Hematopoietic multipotent progenitor cell treated with erythropoietin and hydrocortisone succinate and interleukin-3 and kit ligand, for 8 days (in vitro differentiated cells): Measurements from ENCODE around the gene SYCE3.

ENCODE experiments used
- DNase-seq: peaks from one replicate; pipeline ENCODE4 v3.0.0-alpha.2; 2015

The SYCE3 gene

DNA sequence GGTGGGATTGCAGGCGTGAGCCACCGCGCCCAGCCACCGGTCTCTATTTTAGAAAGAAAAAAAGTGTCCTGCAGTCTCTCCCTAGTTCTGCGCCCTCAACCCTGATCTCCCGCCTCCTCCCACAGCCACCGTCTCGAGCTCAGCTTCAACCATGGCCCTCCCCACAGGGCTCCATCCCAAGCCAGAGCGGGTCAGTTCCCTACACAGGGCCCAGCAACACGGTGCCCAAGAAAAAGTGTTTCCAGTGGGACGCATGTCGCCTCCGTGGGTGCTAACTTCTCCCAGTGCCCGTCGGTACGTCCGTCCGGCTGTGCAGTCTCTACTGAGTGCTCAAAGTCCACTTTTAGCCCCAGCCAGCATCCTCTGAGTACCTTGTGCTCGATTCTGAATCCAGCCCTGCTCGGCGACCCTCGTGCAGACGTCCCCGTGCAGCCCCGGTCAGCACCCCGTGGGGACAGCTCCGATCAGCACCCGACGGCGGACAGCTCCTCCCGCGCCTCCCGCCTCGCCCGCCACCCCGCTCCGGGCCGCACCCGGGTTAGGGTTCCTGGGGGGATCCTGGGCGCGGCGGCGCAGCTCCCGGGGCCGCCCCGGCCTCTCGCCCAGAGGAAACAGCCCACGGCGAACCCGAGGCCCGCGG lies 37.2 kb upstream of the SYCE3 start:
- DNase-seq: no peak

DNA sequence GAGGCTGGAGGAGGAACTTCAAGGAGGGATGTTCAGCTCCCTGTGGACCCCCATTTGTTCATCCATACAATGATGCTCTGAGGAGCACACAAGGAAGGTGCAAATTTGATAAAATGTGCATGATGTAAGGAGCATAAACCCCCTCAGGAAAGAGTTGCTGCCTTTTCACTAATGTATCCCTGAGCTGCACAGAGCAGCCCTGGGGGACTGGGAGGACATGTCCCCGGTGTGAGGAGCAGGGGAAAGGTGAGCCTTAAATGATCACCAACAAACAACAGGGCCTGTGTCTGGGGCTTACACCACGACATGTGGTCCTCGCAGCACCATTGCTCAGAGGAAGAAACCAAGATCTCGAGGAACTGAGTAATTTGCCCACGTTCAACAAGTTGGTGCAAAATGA lies 34.4 kb upstream of the SYCE3 start:
- DNase-seq: no peak

DNA sequence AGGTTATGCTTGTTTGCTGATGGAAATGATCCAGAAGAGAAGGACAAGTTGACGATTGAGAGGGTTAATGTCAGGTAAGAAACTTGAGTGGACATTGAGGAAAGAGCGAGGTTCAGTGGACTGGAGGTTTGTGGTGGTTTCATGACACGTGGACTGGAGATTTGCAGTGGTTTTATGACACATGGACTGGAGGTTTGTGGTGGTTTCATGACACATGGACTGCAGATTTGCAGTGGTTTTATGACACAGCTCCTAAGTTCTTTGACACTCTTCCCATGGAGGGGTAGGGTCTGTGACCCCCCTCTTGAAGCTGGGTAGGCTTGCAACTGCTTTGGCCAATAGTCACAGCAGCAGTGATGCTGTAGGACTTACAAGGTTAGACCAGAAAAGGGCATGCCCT lies 32.5 kb upstream of the SYCE3 start:
- DNase-seq: no peak

DNA sequence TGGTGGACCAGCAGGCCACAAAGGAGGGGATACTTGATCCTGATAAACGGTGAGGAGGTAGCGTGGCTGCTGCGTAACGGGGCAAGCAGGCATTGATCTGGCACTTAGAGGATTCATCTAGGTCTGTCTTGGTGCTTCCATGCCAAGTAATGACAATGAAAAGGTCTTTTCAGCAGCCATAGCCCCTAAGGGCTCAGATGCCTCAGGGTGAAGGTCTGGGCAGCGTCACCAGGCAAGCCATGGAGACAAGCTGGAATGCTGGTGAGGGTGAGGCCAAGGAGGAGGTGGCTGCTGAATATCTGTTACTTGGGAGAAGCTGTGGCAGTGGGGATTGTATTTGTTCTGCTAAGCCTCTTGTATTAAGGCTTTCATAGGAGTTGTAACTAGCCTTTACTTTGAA lies 24.7 kb upstream of the SYCE3 start:
- DNase-seq: no peak

DNA sequence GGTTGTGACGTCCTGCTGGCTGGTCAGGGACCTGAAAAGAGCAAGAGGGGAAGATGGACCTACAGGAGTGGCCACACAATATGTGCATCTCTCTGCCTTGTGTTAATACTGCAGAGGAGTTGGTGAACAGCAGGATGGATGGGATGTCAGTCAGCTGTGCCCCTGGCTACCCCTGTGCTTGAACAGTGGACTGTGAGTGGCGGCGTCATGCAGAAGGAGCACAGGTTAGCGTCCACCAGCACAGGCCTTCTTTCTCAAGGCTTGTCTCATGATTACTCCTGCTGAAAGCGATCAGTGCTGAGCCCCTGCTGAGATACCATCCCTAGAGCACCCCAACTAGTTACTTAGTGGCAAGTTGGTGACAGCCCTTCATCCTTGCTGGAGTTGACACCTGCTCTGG lies 23.7 kb upstream of the SYCE3 start:
- no peak for DNase-seq

DNA sequence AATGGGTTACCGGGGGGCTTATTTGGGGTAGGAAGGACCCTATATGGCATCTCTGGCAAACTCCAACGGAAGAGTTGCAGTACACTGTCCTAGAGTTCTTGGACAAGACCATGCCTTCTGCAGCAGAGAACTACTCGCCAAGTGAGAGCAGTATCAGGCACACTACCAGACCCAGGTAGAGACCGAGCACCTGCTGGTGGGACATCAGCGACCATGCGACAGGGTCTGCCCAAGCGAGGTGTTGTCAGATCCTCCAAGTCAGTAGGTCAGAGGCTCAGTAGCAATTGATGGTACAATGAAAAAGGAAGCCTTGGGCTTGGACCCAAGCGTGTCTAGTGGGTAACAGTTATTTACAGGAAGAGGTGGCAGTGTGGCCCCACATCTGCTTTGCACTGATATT lies 23.1 kb upstream of the SYCE3 start:
- no peak for DNase-seq

DNA sequence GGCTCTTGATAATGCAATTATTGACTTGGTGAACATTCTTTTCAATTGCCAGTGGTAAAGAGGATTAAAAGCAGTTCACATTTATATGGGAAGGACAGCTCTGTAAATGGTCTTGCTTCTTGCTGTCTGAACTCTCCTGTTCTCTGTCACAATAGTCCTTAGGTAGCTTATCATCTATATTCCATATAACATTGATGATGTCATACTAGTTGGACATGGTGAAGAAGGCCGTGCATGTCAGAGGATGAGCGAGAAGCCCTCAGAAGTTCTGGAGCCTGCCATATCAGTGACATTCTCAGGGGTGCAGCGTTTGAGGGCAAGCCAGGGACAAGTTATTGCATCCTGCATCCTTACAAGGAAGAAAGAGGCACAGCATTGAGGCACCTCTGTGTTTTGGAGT lies 22.5 kb upstream of the SYCE3 start:
- DNase-seq: no peak

DNA sequence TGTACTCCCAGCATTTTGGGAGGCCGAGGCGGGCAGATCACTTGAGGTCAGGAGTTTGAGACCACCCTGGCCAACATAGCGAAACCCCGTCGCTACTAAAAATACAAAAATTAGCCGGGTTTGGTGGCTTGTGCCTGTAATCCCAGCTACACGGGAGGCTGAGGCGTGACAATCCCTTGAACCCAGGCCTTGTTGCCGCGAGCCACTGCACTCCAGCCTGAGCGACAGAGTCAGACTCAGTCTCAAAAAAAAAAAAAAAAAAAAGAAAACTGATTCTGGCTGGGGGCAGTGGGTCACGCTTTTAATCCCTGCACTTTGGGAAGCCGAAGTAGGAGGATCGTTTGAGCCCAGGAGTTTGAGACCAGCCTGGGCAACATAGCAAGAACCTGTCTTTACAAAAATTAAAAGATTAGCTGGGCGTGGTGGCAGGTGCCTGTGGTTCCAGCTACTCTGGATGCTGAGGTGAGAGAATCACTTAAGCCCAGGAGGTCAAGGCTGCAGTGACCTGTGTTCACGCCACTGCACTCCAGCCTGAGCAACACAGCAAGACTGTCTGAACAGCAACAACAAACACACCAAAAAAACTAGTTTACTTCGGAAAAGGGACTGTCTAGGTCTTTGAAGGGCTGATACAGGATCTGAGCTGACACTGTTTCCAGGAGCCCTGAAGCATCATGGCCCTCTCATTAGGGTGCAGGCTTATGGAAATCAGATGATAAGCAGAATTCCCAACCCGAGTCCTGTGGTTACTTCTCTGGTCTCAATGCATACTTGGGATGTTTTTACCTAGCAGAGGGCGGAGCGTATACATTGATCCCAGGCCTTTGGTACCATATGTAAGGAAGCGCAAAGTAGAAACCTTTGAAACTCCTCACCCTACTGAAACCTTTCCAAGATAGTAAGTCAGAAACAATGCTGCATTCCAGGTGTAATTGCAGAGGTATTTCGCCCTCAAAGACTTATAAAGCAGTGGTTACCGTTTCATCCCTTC lies 21.7 kb upstream of the SYCE3 start:
- DNase-seq: no peak

DNA sequence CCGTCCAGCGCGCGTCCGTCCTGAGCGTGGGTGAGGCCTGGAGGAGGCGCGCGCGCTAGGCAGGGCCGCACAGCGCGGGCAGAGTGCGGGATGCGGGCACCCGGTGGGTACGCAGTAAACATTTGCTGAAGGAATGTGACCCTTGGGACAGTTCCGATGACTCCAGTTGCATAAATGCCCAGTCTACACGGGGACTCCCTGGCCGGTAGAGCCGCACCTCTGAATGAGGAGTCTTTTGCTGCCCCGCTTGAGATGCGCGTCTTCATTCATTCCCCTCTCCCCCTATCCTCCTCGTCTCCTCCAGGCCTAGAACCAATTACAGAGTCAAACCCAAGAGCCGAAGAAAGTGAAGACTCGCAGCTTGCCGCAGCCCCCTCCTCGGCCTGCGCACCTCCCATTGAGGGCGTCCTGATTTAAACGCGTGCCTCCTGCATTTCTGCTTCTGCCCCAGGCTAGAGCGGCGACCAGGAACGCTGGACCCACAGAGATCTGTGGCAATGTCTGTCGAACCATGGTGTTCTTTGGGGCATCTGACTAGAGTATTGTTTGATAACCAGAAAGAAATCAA lies 20.7 kb upstream of the SYCE3 start:
- DNase-seq: no peak

DNA sequence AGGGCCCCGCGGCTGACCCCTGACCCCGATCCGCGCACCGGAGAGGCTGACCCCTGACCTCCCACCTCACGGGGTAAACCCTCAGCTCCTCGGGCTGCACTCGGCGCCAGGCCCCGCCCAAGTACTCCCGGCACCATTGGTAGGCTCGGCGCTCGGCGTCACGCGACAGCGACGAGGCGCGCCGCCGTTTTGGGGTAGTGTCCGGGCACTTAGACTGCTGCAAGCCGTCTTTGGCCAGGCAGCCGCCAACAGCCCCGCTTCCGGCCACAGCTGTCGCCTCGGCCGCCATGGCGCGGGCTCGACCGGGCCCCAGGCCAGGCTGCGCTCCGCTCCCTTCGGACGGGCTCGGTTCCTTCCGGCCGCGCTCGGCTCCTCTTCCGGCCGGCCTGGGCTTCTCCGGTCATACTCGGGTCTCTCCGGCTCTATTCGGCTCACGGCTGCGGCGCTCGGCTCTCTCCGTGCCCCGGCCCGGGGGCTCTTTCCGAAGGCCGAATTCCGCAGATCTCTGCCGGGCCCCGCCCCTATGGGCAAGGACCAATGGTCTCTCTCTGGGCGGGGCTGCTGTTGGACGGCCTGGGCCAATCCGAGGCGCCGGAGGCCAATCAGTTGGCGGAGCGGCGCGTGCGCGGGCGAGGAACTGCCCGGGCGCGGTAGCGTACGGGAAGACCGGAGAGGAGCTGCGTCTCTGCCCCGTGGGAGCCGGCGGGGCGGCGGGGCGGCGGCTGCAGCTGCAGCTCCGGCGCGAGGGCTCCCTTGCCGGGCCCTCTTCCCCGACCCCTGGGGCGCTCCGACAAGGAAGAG lies 20.0 kb upstream of the SYCE3 start, which contains the start of gene CHKB:
CHKB (minus strand) TSS at position 357 of the 801 bp plus-strand sequence; CDS start at position 289, 68 bp downstream.
- DNase-seq: peak; percentile 97

DNA sequence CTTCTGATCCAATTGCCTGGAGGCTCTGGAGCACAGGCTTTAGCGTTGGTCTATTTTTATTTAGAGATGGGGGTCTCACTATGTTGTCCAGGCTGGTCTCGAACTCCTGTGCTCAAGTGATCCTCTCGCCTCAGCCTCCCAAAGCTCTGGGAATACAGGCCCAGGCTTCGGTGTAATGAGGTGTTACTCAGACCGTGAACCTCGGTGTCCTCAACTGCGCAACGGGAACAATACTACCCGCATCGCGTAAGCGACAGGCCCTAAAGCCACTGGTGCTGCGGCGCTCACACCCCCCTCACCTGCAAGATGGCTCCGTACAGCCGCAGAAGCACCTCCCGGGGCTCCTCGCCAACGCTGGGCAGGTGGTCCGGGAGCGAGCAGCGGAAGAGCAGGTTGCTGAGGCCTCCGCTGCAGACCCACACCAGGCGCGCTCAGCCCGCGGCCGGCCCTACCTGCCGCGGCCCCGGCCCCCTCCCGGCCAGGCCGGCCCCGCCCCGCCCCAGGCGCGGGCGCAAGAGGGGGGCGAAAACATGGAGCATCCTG lies 19.3 kb upstream of the SYCE3 start:
- DNase-seq: no peak

DNA sequence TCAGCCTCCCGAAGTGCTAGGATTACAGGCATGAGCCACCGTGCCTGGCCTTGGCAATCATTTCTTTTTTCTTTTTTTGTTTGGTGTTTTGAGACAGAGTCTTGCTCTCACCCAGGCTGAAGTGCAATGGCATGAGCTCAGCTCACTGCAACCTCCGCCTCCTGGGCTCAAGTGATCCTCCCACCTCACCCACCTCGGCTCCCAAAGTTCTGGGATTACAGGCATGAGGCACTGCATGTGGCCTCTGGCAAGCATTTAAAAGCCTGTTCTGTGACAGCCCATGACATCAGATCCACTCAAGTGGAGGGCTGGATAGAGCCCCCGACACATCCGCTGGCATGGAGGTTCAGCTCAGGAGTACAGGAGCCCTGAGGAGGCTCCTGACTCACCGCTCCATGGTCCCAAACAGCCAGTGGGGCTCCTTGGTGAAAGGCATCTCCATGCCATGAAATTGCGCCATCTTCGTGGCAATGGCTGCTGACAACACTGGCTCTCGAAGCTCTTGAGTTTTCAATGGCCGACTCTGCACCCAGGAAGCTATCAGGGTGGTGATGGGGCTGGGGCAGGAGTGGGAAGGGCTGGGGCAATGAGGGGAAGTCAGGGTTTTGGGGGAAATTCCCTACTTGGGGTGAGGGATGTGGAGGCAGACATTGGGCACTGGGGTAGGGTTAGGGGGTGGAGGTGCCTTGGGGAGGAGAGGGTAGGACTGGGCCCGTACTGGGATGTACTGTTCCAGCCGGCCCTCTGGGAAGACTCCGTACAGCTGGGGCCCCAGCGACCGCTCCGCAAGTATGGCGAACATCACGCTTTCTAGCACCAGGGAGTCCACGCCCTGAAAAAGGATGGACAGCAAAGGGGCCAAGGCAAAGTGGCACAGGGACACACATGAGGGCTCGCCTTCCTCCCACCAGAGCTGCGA lies 18.6 kb upstream of the SYCE3 start:
- DNase-seq: no peak

DNA sequence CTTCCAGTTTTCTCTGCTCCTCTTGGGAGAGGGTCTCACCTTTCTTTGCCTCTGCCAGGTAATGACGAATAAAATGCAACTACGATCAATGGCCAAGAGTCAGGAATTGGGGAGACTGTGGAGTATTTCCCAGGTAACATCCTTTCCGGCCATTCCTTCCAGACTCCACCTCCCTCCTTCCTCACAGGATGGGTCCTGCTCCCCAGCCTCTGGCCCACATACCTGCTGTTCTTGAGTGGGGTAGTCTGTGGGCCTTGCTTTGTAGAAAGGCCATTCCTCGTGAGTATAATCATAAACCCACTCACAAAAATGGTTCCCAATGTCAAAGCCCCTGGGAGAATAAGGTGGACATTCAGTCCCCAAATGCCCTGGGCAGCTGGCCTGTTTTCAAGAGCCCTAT lies 17.0 kb upstream of the SYCE3 start:
- DNase-seq: no peak

DNA sequence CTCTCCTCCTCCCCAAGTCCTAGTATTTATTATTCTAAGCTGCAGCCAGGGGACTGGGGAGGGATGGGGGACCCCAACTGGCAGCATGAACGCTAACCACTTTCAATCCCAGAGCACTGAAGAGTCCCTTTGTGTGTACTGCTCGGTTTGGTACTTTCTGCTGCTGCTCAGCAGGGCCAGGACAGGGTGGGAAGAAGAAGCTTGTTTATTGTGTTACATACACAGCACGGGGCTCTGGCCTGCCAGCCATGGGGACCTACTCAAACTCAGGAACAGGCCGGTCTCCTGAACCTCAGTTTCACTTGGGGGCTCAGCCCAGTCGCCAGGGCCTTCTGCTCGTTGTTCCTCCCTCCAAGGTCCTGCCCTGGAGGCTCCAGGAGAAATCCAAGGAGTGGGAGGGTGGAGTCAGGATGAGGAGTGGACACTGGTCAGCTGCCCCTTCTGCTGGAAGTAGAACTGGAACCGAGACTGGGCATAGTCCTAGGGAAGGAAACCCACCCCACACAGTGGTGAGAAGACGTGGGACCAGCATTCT lies 16.1 kb upstream of the SYCE3 start:
- DNase-seq: no peak

DNA sequence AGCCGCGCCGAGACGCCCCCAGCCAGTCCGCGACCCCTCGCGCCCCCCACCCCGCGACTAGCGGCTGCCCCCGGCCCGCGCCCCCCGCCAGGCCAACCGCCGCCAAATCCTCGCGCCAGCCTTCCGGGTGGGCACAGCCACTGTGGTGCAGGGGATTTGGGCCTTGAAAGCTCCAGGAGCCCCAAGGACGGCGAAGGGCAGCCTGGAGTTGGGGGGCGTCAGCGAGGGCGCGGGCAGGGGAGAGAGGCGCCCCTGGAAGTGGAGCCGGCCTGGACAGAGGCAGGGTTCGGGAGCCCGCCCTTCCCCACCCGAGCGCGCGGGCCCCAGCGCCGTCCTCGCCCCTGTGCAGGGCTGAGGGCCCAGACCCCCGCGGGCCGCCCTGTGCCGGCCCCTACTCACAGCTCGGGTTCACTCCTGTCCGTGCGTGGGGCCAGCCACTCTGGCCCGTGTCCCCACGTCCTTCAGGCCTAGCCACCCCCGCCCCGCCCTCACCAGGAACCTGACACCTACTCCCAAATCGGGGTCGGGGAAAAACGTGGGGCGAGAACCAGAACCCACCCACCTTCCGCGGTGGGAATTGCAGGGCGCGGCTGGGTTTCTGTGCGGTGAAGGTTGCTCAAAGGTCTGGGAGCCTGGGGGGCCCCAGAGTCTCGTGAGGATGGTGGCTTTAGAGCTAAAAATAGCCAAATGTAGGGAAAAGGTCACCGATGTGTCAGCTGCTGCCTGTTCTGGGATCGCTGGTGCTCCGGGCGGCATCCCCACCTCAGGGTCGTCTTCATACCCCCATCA lies 15.5 kb upstream of the SYCE3 start, which contains the start of gene CPT1B:
CPT1B (minus strand) TSS at position 441 of the 789 bp plus-strand sequence. CDS start 512 bp downstream, outside the sequence.
- no peak for DNase-seq

DNA sequence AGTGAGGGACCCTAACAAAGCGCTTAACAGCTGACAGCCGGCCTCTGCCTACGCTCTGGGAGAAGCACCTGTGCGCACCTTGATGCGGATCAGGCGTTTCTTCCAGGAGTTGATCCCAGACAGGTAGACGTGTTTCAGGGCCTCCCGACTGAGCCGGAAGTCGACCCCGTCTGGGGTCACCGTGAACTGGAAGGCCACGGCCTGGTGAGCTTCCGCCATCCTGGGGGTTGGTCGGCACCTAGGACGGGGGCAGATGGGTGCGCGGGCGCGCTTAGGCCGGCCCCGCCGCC lies 14.9 kb upstream of the SYCE3 start:
- no peak for DNase-seq

DNA sequence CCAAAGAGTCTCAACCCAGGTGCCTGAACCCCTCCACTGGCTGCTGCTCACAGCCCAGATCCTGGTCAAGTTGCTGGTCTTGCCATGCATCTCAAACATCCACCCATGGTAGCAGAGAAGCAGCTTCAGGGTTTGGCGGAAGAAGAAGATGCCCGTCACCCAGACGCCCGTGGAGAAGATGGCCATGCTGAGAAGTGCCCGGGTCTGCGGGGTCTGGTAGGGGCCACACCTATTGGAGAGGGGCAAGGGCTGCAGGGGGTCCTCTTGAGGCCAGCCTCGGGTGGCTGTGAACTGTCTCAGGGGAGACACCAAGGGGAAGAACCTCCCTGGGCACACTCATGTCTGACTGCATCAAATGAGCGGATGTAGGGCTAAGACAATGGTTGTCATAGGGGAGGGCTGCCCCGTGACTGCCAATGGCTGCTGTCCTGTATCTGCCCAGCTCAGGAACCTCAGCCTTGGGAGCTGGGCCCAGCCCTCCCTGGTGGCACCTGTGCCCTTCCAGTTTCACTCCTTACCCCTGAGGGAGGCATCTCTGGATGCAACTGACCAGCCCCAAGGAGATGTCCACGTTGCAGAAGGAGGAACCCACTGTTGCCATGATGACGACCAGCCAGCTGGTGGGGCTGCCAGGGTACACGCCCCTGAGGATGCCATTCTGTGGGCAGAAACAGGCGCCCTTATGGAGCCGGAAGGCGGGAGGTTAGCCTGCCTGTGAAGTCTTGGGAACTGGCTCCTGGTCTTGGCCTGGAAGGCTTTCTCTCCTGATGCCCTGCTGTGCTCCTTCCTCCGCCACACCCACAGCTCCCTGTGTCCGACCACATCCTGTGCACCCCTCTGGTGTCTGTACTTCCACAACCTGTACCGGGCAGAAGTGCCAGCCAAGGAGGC lies 14.3 kb upstream of the SYCE3 start:
- no peak for DNase-seq

DNA sequence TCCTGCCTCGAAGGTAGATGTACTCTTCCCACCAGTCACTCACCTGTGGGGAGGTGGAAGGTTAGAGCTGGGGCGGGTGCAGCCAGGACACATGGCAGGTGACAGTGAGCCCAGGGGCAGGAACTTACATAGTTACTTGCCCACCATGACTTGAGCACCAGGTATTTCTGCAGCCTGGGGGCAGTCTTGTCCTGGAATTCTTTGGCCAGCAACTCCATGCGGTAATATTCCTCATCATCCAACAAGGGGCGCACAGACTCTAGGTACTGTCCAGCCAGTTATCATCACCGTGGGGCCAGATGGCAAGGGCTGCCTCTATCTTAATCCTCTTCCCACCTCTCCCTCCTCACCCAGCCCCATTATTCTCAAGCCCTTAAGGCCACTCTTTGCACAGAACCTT lies 13.4 kb upstream of the SYCE3 start:
- peak; percentile 51 for DNase-seq

DNA sequence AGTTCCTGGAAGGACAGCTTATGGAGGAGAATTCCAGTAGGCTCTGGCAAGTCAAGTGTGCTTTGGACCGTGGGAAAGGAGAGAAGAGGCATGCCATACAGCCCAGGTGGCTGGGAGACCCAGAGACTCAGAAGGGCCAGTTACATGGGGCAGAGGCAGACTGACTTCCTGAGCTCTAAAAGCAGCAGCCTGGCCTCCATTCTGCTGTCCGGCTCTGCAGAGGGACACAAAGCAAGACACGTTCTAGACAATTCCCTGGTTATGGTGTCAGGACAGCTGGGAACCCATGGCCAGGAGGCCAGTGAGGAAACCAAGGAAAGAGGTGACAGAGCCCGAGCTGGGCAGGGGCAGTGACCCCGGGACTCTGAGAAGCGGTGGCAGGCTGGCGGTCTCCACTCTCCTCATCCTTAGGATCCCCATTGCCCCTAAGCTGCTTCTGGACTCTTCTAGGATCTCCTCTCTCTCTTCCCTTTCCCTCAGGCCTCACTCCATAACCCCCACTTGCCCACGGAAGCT lies 12.8 kb upstream of the SYCE3 start:
- DNase-seq: no peak
